Measurements from ENCODE around the gene MCOLN3.

Gene MCOLN3

GRCh38 chr1:84985365-84985764 lies 62.9 kb downstream of the MCOLN3 start:
- no peak for TF ChIP-seq CTCF (IDR thresholded peaks at IDR 0.05; ENCODE audit: low read depth, low read length, missing control alignments)
- no peak overlapping the region for H3K4me3 ChIP-seq (ENCODE audit: low read depth, low read length)
- H3K36me3 ChIP-seq (replicated peaks) = no peaks in the 10 kb centered on the region
- in situ Hi-C loops (cut with HindIII; ENCODE audit: low pct_ligation_motif_present, low sequenced_read_pairs) = no loop called here
- DNase-seq = no peak
- no peaks in the 10 kb centered on the region for H3K27me3 ChIP-seq (replicated peaks)
- no peak overlapping the region for H3K27ac ChIP-seq

- Histone ChIP-seq H3K4me3 (ENCODE audit: low read depth, low read length) (no peak overlapping the region), H3K27me3 (replicated peaks) (no peaks in the 10 kb centered on the region), H3K36me3 (replicated peaks) (no peaks in the 10 kb centered on the region), H3K27ac (no peak overlapping the region)
- DNase-seq = no peak
- in situ Hi-C loops (cut with HindIII; ENCODE audit: low pct_ligation_motif_present, low sequenced_read_pairs) = no loop called here
- no peak for TF ChIP-seq CTCF (IDR thresholded peaks at IDR 0.05; ENCODE audit: low read depth, low read length, missing control alignments)
Observed at GRCh38 chr1:84982395-84982794, 65.9 kb downstream of the MCOLN3 start.

- H3K27ac ChIP-seq = no peak overlapping the region
- H3K36me3 ChIP-seq (replicated peaks) = no peaks in the 10 kb centered on the region
- no peak for TF ChIP-seq CTCF (IDR thresholded peaks at IDR 0.05; ENCODE audit: low read depth, low read length, missing control alignments)
- H3K27me3 ChIP-seq (replicated peaks) = no peaks in the 10 kb centered on the region
- in situ Hi-C loops (cut with HindIII; ENCODE audit: low pct_ligation_motif_present, low sequenced_read_pairs) = no loop called here
- DNase-seq = no peak
- no peak overlapping the region for H3K4me3 ChIP-seq (ENCODE audit: low read depth, low read length)
Observed at GRCh38 chr1:84975035-84975434, 73.3 kb downstream of the MCOLN3 start.

- Histone ChIP-seq H3K27ac (no peak overlapping the region), H3K4me3 (ENCODE audit: low read depth, low read length) (no peak overlapping the region), H3K36me3 (replicated peaks) (no peaks in the 10 kb centered on the region), H3K27me3 (replicated peaks) (no peaks in the 10 kb centered on the region)
- in situ Hi-C loops (cut with HindIII; ENCODE audit: low pct_ligation_motif_present, low sequenced_read_pairs) = no loop called here
- TF ChIP-seq CTCF (IDR thresholded peaks at IDR 0.05; ENCODE audit: low read depth, low read length, missing control alignments) = no peak
- no peak for DNase-seq
Observed at GRCh38 chr1:84973498-84974334, 74.6 kb downstream of the MCOLN3 start.

- no peak for DNase-seq
- TF ChIP-seq CTCF (IDR thresholded peaks at IDR 0.05; ENCODE audit: low read depth, low read length, missing control alignments) = no peak
- in situ Hi-C loops (cut with HindIII; ENCODE audit: low pct_ligation_motif_present, low sequenced_read_pairs) = no loop called here
- Histone ChIP-seq H3K36me3 (replicated peaks) (no peaks in the 10 kb centered on the region), H3K4me3 (ENCODE audit: low read depth, low read length) (no peak overlapping the region), H3K27me3 (replicated peaks) (no peaks in the 10 kb centered on the region), H3K27ac (no peak overlapping the region)
Observed at GRCh38 chr1:84972377-84972987, 75.8 kb downstream of the MCOLN3 start.
